Stromal cell of bone marrow (primary cell): ENCODE results near the gene ASAP2.

Source experiments
- DNase-seq: peaks from one replicate; pipeline ENCODE4 v3.0.0-alpha.2; 2012; ENCODE audit warnings: low read depth

The ASAP2 gene

GRCh38 chr2:9276901-9277451 lies 70.4 kb downstream of the ASAP2 start:
- no peak for DNase-seq

- DNase-seq = no peak
Observed at GRCh38 chr2:9278439-9278838, 71.8 kb downstream of the ASAP2 start.

GRCh38 chr2:9279426-9279825 lies 72.8 kb downstream of the ASAP2 start:
- DNase-seq = no peak

GRCh38 chr2:9280224-9280623 lies 73.6 kb downstream of the ASAP2 start:
- DNase-seq = no peak

- no peak for DNase-seq
Observed at GRCh38 chr2:9281145-9281544, 74.5 kb downstream of the ASAP2 start.

- no peak for DNase-seq
Observed at GRCh38 chr2:9282128-9283112, 75.8 kb downstream of the ASAP2 start.

- no peak for DNase-seq
Observed at GRCh38 chr2:9284521-9285297, 78.1 kb downstream of the ASAP2 start.

- DNase-seq = no peak
Observed at GRCh38 chr2:9285385-9285920, 78.8 kb downstream of the ASAP2 start.

- DNase-seq = no peak
Observed at GRCh38 chr2:9285921-9286320, 79.3 kb downstream of the ASAP2 start.

GRCh38 chr2:9286554-9287399 lies 80.2 kb downstream of the ASAP2 start:
- no peak for DNase-seq

GRCh38 chr2:9287400-9288045 lies 80.9 kb downstream of the ASAP2 start:
- DNase-seq = peak; percentile 95

GRCh38 chr2:9288233-9288632 lies 81.6 kb downstream of the ASAP2 start:
- DNase-seq = peak; percentile 99

- DNase-seq = no peak
Observed at GRCh38 chr2:9288681-9289338, 82.2 kb downstream of the ASAP2 start.

- no peak for DNase-seq
Observed at GRCh38 chr2:9291331-9291730, 84.7 kb downstream of the ASAP2 start.

GRCh38 chr2:9291866-9292265 lies 85.3 kb downstream of the ASAP2 start:
- DNase-seq = no peak

- no peak for DNase-seq
Observed at GRCh38 chr2:9292426-9292825, 85.8 kb downstream of the ASAP2 start.

GRCh38 chr2:9294764-9295163 lies 88.2 kb downstream of the ASAP2 start:
- DNase-seq = no peak

- no peak for DNase-seq
Observed at GRCh38 chr2:9296559-9296958, 89.9 kb downstream of the ASAP2 start.

- no peak for DNase-seq
Observed at GRCh38 chr2:9297156-9297555, 90.5 kb downstream of the ASAP2 start.

- no peak for DNase-seq
Observed at GRCh38 chr2:9297807-9298206, 91.2 kb downstream of the ASAP2 start.
